Ovary (tissue), 9 donors: ENCODE data around the gene SVIL. TPM values are rescaled to one million over a fixed set of nuclear protein-coding genes. Genes with fewer than 3 reads are reported as not detected.

Experiments
- DNase-seq, 5 donors: peaks; one replicate each; pipeline ENCODE4 v3.0.0-alpha.2; 2019 to 2020
- H3K27ac ChIP-seq, 2 donors: fragments of 200-600 bp; one replicate each; pipeline versions ENCODE4 v1.5.1 to v1.8.0; 2019 to 2022
- H3K27me3 ChIP-seq: fragments of 200-600 bp; one replicate; pipeline ENCODE4 v1.8.0; 2022
- H3K36me3 ChIP-seq: fragments of 200-600 bp; sonication (generic); one replicate; pipeline ENCODE4 v1.5.1; 2019
- H3K4me1 ChIP-seq: one replicate; pipeline ENCODE4 v1.8.1; 2013; ENCODE audit warnings: mild to moderate bottlenecking, moderate library complexity; ENCODE audit not compliant: insufficient read depth
- H3K4me3 ChIP-seq: fragments of 200-600 bp; sonication (generic); one replicate; pipeline ENCODE4 v1.5.1; 2017
- H3K9me3 ChIP-seq, 2 donors: fragments of 200-600 bp in 1 of 2; sonication (generic) in 1 of 2; one replicate each; pipeline versions ENCODE4 v1.5.1 to v1.8.1; 2013 to 2019; ENCODE audit warnings: mild to moderate bottlenecking in 1 of 2, moderate library complexity in 1 of 2
- CTCF ChIP-seq, 3 donors: fragments of 450-650 bp in 2 of 3; fragments of 200-600 bp in 1 of 3; IDR thresholded peaks; one replicate each; pipeline versions ENCODE4 v1.5.1 to v1.8.0; 2016 to 2022; ENCODE audit warnings: antibody characterized with exemption in 3 of 3, mild to moderate bottlenecking in 1 of 3
- EP300 ChIP-seq: sonication (generic); formaldehyde crosslinking; IDR thresholded peaks from one replicate; pipeline ENCODE4 v1.6.1; 2017; ENCODE audit warnings: antibody characterized with exemption
- POLR2A ChIP-seq: fragments of 450-650 bp; IDR thresholded peaks from one replicate; pipeline ENCODE4 v1.6.1; 2017; ENCODE audit warnings: antibody characterized with exemption, mild to moderate bottlenecking, moderate library complexity
- WGBS, 3 donors: extraction: QIAGEN DNeasy Blood & Tissue Kit in 1 of 3; methylation state at CpG; one replicate each; pipeline versions ENCODE4 v1.1.5 to v1.1.7; 2013 to 2017; 5-methylcytosine and 5-hydroxymethylcytosine counted together
- intact Hi-C, 4 donors: fragments of 100-400 bp; cut with DNase I; formaldehyde crosslinking; loops; one replicate each; pipeline versions ENCODE4 v1.11.0 to v1.15.1; 2022 to 2023
- polyA plus RNA-seq, 2 donors: library from polyadenylated mRNA; stranded (reverse); fragments of 200-250 nt in 1 of 2; fragments of 350-450 nt in 1 of 2; fragmentation: Illumina TruSeq in 1 of 2; extraction: RNeasy Lipid Tissue Mini Kit (QIAGEN cat#74804) in 1 of 2; gene quantifications; one replicate each; pipeline ENCODE4 v1.2.3, GENCODE V29; 2013 to 2014
- total RNA-seq, 7 donors: library from RNA; depleted of rRNA in 2 of 7; stranded (reverse); fragments of >200 nt in 2 of 7; fragmentation: NEBNext Ultra II Directional in 3 of 7; extraction: Animal tissue kit (Norgen Biotek cat#: 25700) in 3 of 7; gene quantifications; one replicate each; pipeline versions ENCODE4 v1.1.0 to v1.2.4, GENCODE V29; 2016 to 2023
- donor health status: DM: no; HTN: no; CAD: no; lungs with moderate emphysema.
- donor health status: DM: no; HTN: no; CAD: no.
- donor health status: Bipolar disorder and iron deficiency.
- donor health status: DM: yes; HTN: yes; CAD: no.
- donor health status: DM: no; HTN: no; CAD: no.
- donor health status: DM: yes; HTN: yes; CAD: no.

SVIL gene
- total and polyA plus RNA-seq, 9 donors: 49.9 to 225 (median 139) TPM

- peaks cover 5% of the 10 kb centered on the region for H3K4me1 ChIP-seq
- no peak for TF ChIP-seq CTCF (IDR thresholded peaks at IDR 0.05)
- no peak for TF ChIP-seq EP300
- no peak for TF ChIP-seq POLR2A
- H3K27me3 ChIP-seq: no peaks in the 10 kb centered on the region
- 95 to 98% (median 96%) methylated on average over 4 of the region's 4 CpGs for WGBS, 3 donors
- no peak overlapping the region for H3K27ac ChIP-seq
- no peaks in the 10 kb centered on the region for H3K9me3 ChIP-seq
- H3K4me3 ChIP-seq: no peak overlapping the region
- H3K36me3 ChIP-seq: no peaks in the 10 kb centered on the region
- no peak for DNase-seq
- intact Hi-C loops: no loop called here
Measured at GRCh38 chr10:29420744-29421143, 214.0 kb downstream of the SVIL start.

GRCh38 chr10:29417324-29417723 is 217.4 kb downstream of the SVIL start:
- intact Hi-C loops: no loop called here
- 83 to 89% (median 88%) methylated on average over 3 of the region's 3 CpGs for WGBS, 3 donors
- Histone ChIP-seq H3K36me3 (no peaks in the 10 kb centered on the region), H3K4me1 (peaks cover 7% of the 10 kb centered on the region), H3K27ac (no peak overlapping the region), H3K9me3 (no peaks in the 10 kb centered on the region), H3K27me3 (no peaks in the 10 kb centered on the region), H3K4me3 (no peak overlapping the region)
- DNase-seq: no peak
- no peak for TF ChIP-seq POLR2A
- TF ChIP-seq CTCF (IDR thresholded peaks at IDR 0.05): no peak
- TF ChIP-seq EP300: no peak

- H3K4me1 ChIP-seq: peaks cover 8% of the 10 kb centered on the region
- WGBS, 3 donors: 72 to 75% (median 75%) methylated on average over 2 of the region's 2 CpGs
- H3K27ac ChIP-seq: no peak overlapping the region
- no peak overlapping the region for H3K4me3 ChIP-seq
- TF ChIP-seq CTCF (IDR thresholded peaks at IDR 0.05) (no peak), EP300 (no peak), POLR2A (no peak)
- H3K27me3 ChIP-seq: no peaks in the 10 kb centered on the region
- DNase-seq: no peak
- no peaks in the 10 kb centered on the region for H3K9me3 ChIP-seq
- no peaks in the 10 kb centered on the region for H3K36me3 ChIP-seq
- intact Hi-C loops: no loop called here
Measured at GRCh38 chr10:29415876-29416275, 218.9 kb downstream of the SVIL start.

- peaks cover 8% of the 10 kb centered on the region for H3K4me1 ChIP-seq
- H3K9me3 ChIP-seq: no peaks in the 10 kb centered on the region
- no peak overlapping the region for H3K4me3 ChIP-seq
- H3K27ac ChIP-seq: no peak overlapping the region
- TF ChIP-seq POLR2A: no peak
- TF ChIP-seq CTCF (IDR thresholded peaks at IDR 0.05): no peak
- no peak for TF ChIP-seq EP300
- H3K27me3 ChIP-seq: no peaks in the 10 kb centered on the region
- DNase-seq: no peak
- intact Hi-C loops: no loop called here
- no peaks in the 10 kb centered on the region for H3K36me3 ChIP-seq
- 3 to 28% (median 7%) methylated on average over 1 of the region's 1 CpG for WGBS, 3 donors
Measured at GRCh38 chr10:29414501-29414900, 220.3 kb downstream of the SVIL start.
